Lung (tissue), 12 donors: ENCODE data around the gene EYA3. TPM values are rescaled to one million over a fixed set of nuclear protein-coding genes. Genes with fewer than 3 reads are reported as not detected.

Source experiments
- ATAC-seq: fragments of 200-7000 bp; cut with Tn5 transposase; one replicate; pipeline ENCODE4 v1.9.1; 2020; ENCODE audit warnings: moderate number of reproducible peaks; ENCODE audit not compliant: insufficient read depth, low FRiP score
- DNase-seq, 3 donors: peaks; one replicate each; pipeline ENCODE4 v3.0.0-alpha.2; 2013 to 2017
- H3K27ac ChIP-seq, 2 donors: one replicate each; pipeline ENCODE4 v1.5.1; 2013; ENCODE audit warnings: mild to moderate bottlenecking in 2 of 2, moderate library complexity in 2 of 2, control low read depth in 1 of 2, inconsistent platforms in 1 of 2, low read depth in 1 of 2, low read length in 1 of 2
- H3K27me3 ChIP-seq, 3 donors: one replicate each; pipeline ENCODE4 v1.5.1; 2013; ENCODE audit warnings: low read length in 2 of 3; ENCODE audit not compliant: control insufficient read depth in 3 of 3, insufficient read depth in 3 of 3
- H3K36me3 ChIP-seq, 4 donors: one replicate each; pipeline ENCODE4 v1.5.1; 2013; ENCODE audit warnings: low read length in 4 of 4, mild to moderate bottlenecking in 1 of 4, moderate library complexity in 1 of 4; ENCODE audit not compliant: control insufficient read depth in 4 of 4, insufficient read depth in 4 of 4
- H3K4me1 ChIP-seq, 5 donors: one replicate each; pipeline ENCODE4 v1.5.1; 2013; ENCODE audit warnings: low read length in 5 of 5, mild to moderate bottlenecking in 2 of 5, moderate library complexity in 1 of 5; ENCODE audit not compliant: control insufficient read depth in 5 of 5, insufficient read depth in 5 of 5
- H3K4me3 ChIP-seq: one replicate; pipeline ENCODE4 v1.5.1; 2013; ENCODE audit warnings: mild to moderate bottlenecking, control low read depth, moderate library complexity
- H3K9ac ChIP-seq, 2 donors: one replicate each; pipeline ENCODE4 v1.5.1; 2013; ENCODE audit warnings: low read length in 2 of 2, control low read depth in 1 of 2; ENCODE audit not compliant: insufficient read depth in 1 of 2
- H3K9me3 ChIP-seq, 4 donors: one replicate each; pipeline ENCODE4 v1.5.1; 2013; ENCODE audit warnings: low read length in 3 of 4, mild to moderate bottlenecking in 1 of 4, moderate library complexity in 1 of 4; ENCODE audit not compliant: control insufficient read depth in 4 of 4, insufficient read depth in 3 of 4
- CTCF ChIP-seq: IDR thresholded peaks from 2 replicates; pipeline ENCODE4 v1.5.1; 2012; ENCODE audit warnings: mild to moderate bottlenecking; ENCODE audit errors: control extremely low read depth, extremely low read depth
- WGBS, 2 donors: extraction: QIAGEN DNeasy Blood & Tissue Kit; methylation state at CpG; one replicate each; pipeline ENCODE4 v1.1.7; 2013; 5-methylcytosine and 5-hydroxymethylcytosine counted together
- polyA plus RNA-seq, 2 donors: library from polyadenylated mRNA; stranded (reverse); fragments of 200-250 nt; gene quantifications; one replicate each; pipeline ENCODE4 v1.2.1, GENCODE V29; 2013
- total RNA-seq, 2 donors: library from RNA; depleted of rRNA in 1 of 2; stranded (reverse); fragments of >200 nt in 1 of 2; gene quantifications; one replicate each; pipeline ENCODE4 v1.2.1, GENCODE V29; 2014 to 2021
- donor health status: control.
- donor health status: control.
- donor health status: Bipolar disorder and iron deficiency.
- donor health status: healthy.
- donor health status: DM: yes; HTN: yes; CAD: no.

EYA3 gene
- total and polyA plus RNA-seq, 4 donors, result 6.3 to 21.8 (median 13.4) TPM

- no peak overlapping the region for H3K27ac ChIP-seq
- peaks cover 0 to 2% (median 0%) of the 10 kb centered on the region in 5 donors for H3K4me1 ChIP-seq
- H3K9ac ChIP-seq, result no peak overlapping the region
Measured at GRCh38 chr1:28058168-28058567, 30.2 kb downstream of the EYA3 start.

GRCh38 chr1:28056129-28056925 lies 32.1 kb downstream of the EYA3 start:
- Histone ChIP-seq H3K27me3 (no peaks in the 10 kb centered on the region), H3K4me1 (peaks cover 0 to 2% (median 0%) of the 10 kb centered on the region in 5 donors), H3K4me3 (no peak overlapping the region), H3K36me3 (peaks cover 0 to 6% (median 0%) of the 10 kb centered on the region in 4 donors), H3K9ac (no peak overlapping the region), H3K9me3 (no peaks in the 10 kb centered on the region), H3K27ac (peak overlapping the region in 1 of 2 donors; percentile 62)
- ATAC-seq (peak; percentile 53), DNase-seq (peak; percentile 16 to 36 (median 21))
- 10 to 16% methylated on average over 4 of the region's 4 CpGs for WGBS, 2 donors
- TF ChIP-seq CTCF, result no peak

More at GRCh38 chr1:28058168-28058567, 30.2 kb downstream of the EYA3 start:
- Histone ChIP-seq H3K4me3 (no peak overlapping the region), H3K9me3 (no peaks in the 10 kb centered on the region), H3K36me3 (peaks cover 0 to 6% (median 0%) of the 10 kb centered on the region in 4 donors), H3K27me3 (no peaks in the 10 kb centered on the region)
- WGBS, 2 donors, result 67 to 85% methylated on average over 4 of the region's 4 CpGs
- no peak for DNase-seq
- TF ChIP-seq CTCF, result no peak
- ATAC-seq, result no peak

- Histone ChIP-seq H3K9me3 (no peaks in the 10 kb centered on the region), H3K4me1 (no peaks in the 10 kb centered on the region), H3K36me3 (peaks cover 0 to 9% (median 3%) of the 10 kb centered on the region in 4 donors), H3K27me3 (no peaks in the 10 kb centered on the region), H3K9ac (no peak overlapping the region), H3K27ac (no peak overlapping the region), H3K4me3 (no peak overlapping the region)
- TF ChIP-seq CTCF, result no peak
- peak in 1 of 3 donors; percentile 13 for DNase-seq
- no peak for ATAC-seq
- 50 to 51% methylated on average over 1 of the region's 1 CpG for WGBS, 2 donors
Measured at GRCh38 chr1:28050776-28051175, 37.6 kb downstream of the EYA3 start.
